HCT116 (cell line): ENCODE results near the gene SPSB1.

ENCODE experiments used
- EZH2 ChIP-seq: fragments of 200-600 bp; sonication (generic); IDR thresholded peaks from 2 replicates; pipeline ENCODE4 v1.6.1; 2017; ENCODE audit warnings: antibody characterized with exemption, mixed run types
- POLR2AphosphoS5 ChIP-seq: IDR thresholded peaks from 2 replicates; pipeline ENCODE4 v1.6.1; 2011; ENCODE audit warnings: mild to moderate bottlenecking, low read depth, low read length, moderate library complexity
- TF ChIP-seq, protein P1 (sequence below), 3 experiments: fragments of 200-600 bp in 1 of 3; sonication (generic) in 1 of 3; IDR thresholded peaks in 2 of 3; conservative IDR thresholded peaks in 1 of 3; 2 replicates each; pipeline ENCODE4 v1.5.1; 2012 to 2017; ENCODE audit warnings: low read depth in 2 of 3, low read length in 2 of 3, antibody characterized with exemption in 1 of 3, borderline replicate concordance in 1 of 3, control low read depth in 1 of 3, mild to moderate bottlenecking in 1 of 3, mixed read lengths in 1 of 3, mixed run types in 1 of 3, moderate library complexity in 1 of 3; ENCODE audit not compliant: insufficient read depth in 1 of 3

DNA sequence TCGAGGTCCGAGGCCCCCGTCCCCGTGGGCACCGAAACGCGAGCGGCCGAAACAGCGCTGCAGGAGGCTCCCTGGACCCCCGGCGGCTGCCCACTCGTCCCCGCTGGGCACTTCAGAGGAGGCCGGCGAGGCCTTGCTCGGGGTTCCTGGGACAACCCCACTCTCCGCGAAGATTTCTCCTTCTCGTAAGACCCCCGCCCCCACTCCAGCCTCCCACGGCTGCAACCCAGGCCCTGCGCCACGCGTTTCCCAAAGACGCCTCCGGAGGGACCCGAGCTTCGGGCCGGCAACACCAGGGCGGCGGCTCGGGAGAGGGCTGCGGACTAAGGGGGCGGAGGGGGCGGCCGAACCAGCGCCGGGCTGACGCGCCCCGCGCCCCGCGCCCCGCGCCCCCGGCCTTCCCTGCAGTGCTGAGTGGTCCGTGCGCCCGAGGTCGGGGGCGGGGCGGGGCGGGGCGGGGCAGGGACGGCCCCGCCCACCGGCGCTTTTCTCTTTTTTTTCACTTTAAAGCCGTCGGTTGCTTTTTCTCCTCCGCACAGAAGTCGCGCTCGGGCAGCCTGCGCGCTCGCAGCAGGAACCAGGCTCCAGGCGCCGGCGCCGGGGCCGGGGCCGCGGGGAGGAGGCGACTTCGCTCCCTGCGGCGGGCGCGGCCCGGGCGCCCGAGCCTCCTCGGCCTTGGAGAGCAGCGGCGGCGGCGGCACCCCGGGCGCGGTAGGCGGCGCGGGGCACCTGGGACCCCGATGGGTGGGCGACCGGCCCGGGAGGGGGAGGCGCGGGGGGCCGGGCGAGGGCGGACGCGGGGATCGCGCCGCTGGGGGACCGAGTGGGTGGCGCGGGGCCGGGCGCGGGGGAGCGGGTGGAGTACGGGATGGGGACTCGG is at the start of gene SPSB1:
- TF ChIP-seq, protein P1, sequence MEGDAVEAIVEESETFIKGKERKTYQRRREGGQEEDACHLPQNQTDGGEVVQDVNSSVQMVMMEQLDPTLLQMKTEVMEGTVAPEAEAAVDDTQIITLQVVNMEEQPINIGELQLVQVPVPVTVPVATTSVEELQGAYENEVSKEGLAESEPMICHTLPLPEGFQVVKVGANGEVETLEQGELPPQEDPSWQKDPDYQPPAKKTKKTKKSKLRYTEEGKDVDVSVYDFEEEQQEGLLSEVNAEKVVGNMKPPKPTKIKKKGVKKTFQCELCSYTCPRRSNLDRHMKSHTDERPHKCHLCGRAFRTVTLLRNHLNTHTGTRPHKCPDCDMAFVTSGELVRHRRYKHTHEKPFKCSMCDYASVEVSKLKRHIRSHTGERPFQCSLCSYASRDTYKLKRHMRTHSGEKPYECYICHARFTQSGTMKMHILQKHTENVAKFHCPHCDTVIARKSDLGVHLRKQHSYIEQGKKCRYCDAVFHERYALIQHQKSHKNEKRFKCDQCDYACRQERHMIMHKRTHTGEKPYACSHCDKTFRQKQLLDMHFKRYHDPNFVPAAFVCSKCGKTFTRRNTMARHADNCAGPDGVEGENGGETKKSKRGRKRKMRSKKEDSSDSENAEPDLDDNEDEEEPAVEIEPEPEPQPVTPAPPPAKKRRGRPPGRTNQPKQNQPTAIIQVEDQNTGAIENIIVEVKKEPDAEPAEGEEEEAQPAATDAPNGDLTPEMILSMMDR (IDR thresholded peaks at IDR 0.05 in 2 of 3, conservative IDR thresholded peaks at IDR 0.05 in 1 of 3; ENCODE audit: borderline replicate concordance in 1 of 3, insufficient read depth in 1 of 3, low read depth in 2 of 3, low read length in 2 of 3) = no peak
- peak; percentile 96 for TF ChIP-seq POLR2AphosphoS5
- TF ChIP-seq EZH2 = no peak
